Measurements from ENCODE around the gene ZNF32.

ZNF32 gene, protein sequence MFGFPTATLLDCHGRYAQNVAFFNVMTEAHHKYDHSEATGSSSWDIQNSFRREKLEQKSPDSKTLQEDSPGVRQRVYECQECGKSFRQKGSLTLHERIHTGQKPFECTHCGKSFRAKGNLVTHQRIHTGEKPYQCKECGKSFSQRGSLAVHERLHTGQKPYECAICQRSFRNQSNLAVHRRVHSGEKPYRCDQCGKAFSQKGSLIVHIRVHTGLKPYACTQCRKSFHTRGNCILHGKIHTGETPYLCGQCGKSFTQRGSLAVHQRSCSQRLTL

DNA sequence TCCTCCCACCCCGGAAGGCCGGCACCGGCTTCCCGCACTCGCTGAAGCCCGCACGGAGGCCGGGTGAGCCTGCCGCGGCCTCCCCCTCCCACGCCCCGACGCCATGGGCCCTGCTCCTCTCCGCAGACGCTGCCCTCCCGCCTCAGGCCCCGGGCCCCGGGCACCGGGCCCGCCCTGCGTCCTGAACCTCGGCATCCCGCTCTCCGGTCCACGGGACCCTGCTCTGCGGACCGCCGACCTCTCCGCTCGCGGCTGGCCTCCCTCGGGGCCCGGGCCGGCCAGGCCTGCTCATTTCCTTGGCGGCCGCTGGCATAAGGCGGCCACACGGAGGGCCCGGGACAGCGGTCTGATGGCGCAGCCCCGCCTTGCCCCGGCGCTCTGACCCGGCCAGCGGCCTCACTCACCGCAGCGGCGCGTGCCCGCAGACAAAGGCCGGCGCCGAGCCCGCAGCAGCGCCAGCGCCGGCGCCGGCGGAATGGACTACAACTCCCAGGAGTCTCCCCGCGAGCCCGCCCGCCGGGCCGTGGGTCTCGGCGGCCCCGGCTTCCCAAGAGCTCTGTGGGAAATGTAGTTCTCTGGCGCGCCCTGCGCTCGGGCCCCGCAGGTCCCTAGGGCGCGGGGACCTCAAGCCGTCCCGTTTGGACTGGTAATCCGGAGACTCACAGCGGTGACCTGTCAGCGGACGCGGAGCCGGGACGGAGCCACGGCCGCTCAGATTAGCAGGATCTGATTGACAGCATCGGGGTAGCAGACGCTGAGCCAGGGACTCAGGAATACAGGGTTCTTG, at the start of gene ZNF32:
ZNF32 (minus strand) TSS at position 484 of the 787 bp plus-strand sequence. CDS start 2,748 bp downstream, outside the sequence.
- peak; percentile 79 for DNase-seq

DNA sequence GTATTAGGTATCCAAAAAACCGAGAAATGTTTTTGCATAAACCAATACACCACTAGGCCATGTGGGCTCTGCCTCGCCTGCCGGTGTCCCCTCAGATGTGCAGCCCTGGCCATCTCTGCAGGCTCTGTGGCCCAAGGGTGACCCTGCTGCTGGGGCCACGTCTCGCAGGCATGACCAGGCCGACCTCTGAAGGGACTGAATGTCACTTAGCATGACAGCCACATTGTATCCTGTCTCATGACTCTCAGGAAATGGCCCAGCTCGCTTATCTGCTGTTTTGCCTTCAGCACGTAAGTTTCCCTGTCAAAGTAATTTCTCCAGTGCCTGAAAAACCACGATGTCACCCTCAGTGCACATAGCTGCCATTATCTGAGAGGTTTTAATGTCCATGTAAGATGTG, 49.5 kb upstream of the ZNF32 start:
- peak; percentile 4 for DNase-seq

DNA sequence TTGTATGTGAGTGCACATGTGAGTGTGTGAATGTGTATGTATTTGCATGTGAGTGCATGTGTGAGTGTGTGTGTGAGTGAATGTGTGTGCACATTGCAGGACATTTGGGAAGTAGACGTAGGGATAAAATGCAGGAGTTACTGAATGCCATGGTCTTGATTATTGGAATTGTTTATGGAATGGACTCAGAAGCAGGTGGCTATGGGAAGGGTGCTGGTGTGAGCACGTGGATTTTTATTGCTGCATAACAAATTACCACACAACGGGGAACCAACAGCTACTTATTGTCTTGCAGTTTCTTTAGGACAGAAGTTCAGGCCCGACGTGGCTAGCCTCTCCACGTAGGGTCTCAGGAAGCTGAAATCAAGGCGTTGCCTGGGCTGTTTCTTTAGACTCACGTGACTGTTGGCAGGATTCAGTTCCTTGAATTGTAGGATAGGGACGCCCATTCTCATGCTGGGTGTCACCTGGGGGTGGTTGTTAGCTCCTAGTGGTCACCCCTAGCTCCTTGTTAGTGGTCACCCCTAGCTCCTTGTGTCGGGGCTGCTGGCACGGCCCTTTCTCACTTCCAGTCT, 48.3 kb upstream of the ZNF32 start:
- DNase-seq, result no peak

DNA sequence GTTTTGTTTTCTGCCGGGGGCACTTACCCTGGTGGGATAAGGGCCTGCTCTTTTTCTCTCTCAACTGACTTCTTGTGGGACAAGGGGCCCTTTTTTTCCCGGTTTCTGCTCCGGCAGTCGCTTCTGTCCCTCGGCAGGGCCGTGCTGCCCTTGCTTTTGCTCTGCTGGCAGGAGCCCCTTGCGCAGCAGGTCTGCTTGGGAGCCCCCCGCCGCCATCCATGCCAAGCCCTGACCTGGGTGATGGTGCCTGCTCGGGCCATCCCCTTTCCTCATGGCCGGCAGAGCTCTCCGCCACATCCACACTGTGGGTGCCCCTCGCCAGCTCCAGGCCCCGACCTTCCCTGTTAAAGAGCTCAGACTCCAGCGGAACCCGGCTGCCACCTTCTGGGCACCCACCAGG, 47.0 kb upstream of the ZNF32 start:
- DNase-seq, result no peak

DNA sequence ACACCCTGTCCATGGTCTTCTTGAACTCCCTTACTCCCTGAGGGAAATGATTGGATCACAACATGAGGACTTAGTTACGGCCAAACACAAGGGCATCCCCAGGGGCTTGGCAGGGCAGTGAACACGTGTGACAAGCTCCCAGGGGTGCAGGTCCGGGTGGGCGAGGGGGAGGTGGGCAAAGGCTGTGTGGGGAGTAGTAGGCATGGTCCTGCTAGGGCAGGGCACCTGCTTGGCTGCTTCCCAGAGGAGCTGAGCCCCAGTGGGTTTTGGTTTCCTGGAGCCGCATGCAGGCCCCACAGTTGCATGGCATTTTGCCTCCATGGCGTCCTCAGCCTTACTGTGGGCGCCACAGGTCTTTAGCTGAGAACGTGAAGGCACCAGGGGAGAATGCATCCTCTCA, 46.6 kb upstream of the ZNF32 start:
- DNase-seq, result no peak

DNA sequence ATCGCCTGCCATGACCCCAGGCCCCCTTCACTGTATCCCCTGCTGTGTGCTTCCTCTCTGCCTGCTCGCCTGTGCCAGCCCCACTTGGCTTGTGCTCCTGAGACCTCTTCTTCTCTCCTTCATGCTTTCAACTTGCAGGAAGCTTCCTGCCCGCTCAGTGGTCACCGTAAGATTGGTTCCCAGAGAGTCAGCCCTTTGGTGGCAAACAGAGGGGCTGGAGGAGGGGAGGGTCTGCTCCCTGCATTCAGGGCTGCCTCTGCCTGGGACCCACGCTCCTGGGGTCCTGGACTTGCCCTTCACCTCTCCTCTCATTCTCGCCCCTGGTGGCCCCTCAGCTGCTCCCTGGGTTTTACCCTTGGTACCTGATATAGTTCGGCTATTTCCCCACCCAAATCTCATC, 45.8 kb upstream of the ZNF32 start:
- DNase-seq, result no peak

DNA sequence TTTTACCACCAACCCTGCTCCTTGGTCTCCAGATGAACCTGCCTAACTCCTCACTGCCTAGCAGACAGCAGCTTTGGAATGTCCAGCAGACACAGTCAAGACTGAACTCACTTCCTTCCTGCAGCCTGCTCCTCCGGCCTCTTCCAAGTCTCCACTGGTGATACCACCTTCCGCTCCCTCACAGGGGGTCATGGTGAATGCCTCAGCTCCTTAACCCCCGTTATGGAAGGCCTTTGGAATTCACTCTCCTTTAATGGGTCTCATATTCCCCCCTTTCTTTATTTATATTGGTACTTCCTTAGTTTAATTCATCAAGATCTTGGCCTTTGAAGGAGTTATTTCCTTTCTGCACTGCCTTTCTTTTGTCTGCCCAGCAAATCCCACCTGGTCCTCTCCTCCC, 44.9 kb upstream of the ZNF32 start:
- DNase-seq, result no peak

DNA sequence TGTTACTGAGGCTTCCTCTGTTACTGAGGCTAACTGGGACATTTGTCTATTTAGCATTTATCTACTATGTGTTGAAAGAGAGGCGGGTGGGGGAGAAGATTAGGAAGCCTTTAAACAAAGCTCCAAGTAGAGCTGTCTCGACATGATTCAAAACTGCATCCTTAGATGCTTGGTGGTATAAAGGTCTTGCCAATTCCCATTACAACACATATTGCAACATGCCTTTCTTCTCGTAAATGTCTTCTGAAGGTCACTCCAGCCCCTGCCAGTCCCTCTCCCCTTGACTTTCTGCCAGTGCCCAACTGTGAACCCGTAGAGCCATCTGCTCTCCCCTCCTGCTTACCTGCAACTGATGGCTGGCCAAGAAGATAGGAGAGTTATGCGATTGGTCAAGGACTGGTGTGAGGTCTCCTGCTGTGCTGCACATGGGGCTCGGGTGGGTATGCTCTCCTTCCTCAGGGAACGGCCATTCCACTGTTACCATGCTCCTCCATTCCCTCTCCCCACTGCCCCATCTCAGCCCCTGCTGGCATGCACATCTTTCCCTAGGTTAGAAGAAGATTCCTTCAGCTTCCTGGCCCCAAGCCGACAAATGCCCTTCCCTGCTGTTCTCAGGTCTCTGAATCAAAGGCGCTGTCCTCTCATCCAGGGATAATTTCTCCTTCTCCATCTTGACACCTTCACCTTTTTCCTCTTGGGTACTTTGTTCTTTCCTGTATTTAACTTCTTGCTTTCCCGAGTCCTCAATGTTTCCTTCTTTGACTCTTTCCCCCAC, 43.6 kb upstream of the ZNF32 start:
- DNase-seq, result no peak

DNA sequence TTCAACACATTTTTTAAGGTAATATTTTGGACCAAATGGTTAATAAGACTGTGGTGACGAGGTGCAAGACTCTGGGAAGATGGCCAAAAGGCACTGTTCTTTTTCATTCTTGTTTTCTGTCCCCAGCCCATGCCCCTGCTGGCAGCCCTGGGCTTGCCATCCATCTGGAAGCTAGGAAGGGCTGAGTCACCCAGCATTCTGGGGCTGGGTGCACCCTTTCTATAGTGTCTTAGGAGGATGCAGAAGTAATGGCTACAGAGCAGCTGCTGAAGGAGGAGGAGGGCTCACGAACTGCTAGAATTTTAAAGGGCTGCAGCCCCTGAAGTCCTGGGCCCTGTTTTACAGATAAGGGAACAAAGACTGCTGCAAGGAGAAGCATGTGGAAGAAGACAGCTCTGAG, 42.8 kb upstream of the ZNF32 start:
- no peak for DNase-seq

DNA sequence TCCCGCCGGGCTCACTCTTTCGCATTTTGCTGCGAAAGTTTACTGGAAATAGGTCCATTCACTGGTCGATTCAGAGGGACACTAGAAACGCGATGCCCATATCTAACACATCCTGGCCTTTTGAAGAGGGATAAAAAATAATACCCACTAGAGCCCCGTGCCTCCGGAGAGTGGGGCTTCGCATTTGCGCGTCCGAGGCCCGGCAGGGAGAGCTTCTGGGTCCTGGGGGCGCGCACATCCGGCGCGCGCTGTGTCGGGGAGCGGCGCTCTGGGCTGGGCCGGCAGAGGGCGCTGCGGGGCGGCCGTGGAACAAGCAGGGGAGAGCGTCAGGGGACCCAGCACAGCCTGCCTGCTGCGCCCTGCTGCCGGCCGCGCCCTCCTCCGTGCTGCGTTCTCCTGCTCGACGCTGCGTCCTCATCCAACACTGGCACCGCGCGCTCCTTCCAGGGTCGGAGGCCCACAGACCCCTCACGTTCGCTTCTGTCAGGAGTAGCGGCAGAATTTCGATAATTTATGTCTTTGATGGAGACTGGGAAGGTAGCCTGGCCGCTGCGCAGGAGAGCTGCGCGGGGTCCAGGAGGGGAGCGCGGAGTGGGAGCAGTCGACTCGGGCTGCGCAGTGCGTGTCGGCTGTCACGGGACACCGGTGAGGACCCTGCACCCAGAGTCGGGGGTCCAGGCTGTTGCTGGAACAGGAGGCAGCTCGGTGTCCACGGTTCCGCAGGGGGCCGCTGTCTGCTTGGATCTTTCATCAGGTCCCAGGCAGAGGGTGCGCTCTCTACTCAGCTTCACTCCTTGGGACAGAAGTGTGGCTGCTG, 41.5 kb upstream of the ZNF32 start:
- peak; percentile 79 for DNase-seq

DNA sequence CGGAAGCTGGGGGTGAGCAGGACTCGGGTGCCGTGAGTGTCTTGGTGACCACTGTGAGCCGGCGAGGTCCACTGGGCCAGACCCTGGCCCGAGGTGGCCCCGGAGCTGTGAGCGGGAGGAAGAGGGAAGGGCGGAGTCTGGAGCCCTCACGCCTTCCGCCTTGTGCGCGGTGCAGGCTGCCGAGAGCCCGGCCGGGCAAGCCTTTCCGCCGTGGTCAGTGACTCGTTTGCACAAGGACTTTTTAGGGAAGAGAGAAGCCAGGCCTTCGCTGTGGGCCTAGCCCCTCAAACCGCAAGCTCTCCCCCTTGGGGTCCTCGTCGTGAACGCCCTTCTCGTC, 40.9 kb upstream of the ZNF32 start:
- peak; percentile 53 for DNase-seq

DNA sequence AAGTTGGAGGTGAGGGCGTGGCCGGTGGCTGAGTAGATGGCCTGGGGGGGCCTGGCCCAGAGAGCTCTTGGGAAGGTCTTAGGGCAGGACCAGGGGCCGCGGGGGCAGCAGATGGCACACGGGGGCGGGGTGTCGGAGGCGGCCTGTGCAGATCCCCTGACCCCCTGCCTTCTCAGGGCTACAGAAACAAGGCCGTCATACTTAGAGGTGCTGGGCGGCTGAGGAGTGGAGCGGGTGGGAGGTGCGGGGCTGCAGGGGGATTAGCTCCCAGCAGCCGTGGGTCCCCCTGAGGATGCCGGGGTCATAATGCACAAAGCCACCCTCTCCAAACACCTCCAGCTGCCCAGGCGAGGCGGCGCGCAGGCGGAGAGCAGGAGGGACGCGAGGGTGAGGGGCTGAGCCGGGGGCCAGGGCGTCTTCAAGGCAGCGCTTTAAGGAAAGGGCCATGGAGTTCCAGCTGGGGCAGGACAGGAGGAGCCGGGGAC, 40.4 kb upstream of the ZNF32 start:
- no peak for DNase-seq

DNA sequence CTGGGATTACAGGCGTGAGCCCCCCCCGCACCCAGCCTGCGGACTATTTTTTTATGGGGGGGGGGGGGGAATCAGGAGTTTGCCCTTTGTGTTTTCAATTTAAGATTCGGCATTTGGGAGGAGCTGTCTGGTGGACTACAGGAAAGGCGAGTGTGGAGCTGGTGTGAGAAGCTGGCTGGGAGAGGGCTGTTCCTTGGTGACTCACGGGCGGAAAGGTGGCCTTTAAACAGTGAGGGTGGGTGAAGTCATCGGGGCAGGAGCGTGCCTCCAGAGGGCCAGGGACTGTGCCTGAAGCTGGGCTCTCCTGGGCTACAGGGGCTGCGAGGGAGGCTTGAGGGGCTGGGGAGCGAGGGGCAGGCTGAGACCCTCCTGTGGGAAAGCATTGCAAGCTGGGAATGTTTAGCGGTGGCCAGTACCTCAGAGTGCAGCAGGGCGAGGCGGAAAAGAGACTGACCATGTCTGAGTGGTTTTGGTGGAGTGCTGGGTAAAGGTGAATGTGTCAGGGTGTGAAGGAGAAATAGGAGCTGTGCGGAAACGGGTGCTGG, 39.7 kb upstream of the ZNF32 start:
- DNase-seq, result no peak

DNA sequence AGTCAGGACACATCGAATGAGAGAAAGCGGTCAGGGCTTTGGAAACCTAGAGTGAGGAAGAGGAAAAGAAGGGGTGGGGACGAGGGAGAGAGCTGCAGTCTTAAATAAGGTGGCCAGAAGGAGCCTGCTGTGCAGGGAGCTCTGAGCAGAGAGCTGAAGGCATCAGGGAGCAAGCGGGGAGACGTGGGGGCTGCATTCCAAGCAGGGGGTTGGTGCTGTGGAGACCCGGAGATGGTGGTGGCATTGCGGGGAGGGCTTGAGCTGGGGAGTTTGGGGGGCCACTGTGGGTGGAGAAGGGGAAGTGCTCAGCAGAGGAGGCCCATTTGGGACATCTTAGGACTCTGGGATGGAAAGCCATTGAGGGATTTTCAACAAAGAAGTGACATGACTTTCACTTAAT, 38.7 kb upstream of the ZNF32 start:
- DNase-seq, result no peak

DNA sequence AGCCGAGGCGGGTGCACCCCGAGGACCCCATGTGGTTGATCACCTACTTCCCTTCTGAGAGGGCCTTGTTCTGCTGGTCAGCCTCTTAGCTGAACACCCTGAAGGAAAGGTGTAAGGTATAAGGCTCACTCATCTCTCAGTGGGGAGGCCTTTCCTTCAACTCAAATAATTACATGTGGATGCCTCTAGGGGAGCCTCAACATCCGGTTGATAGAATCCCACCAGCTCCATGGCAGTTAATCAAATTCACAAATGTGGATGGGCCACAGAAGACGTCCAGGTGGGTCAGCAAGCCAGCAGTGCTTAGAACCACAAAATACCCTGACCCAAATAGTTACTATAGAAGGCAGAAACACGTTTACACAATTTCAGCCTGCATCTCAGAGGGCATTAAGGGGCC, 37.7 kb upstream of the ZNF32 start:
- no peak for DNase-seq

DNA sequence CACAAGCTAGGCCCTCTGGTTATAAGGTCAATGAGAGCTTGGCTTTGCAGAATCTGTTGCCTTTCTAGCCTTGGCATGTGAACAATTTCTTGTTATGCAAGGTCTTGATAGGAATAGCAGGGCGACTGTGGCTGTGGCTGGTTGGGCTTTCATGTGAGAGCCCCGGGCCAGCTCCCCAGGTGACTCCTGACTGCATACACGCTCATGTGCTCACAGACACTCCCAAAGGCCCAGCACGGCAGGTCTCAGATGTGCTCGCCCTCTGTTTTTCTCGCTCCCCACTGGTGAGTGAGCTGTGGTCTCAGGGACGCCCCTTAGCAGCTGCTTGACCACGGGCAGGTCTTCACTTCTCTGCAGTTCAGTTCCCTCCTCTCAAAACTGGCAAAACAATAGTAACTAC, 37.1 kb upstream of the ZNF32 start:
- no peak for DNase-seq

DNA sequence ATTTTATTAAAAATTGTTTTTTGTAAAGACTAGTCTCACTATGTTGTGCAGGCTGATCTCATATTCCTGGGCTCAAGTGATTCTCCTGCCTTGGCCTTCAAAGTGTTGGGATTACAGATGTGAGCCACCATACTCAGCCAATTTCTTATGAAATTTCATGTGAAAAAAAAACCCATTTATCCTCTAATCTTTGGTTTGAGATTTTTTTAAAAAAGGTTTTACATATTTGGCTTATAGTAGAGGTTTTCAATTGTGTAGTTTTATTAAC, 35.5 kb upstream of the ZNF32 start:
- no peak for DNase-seq

DNA sequence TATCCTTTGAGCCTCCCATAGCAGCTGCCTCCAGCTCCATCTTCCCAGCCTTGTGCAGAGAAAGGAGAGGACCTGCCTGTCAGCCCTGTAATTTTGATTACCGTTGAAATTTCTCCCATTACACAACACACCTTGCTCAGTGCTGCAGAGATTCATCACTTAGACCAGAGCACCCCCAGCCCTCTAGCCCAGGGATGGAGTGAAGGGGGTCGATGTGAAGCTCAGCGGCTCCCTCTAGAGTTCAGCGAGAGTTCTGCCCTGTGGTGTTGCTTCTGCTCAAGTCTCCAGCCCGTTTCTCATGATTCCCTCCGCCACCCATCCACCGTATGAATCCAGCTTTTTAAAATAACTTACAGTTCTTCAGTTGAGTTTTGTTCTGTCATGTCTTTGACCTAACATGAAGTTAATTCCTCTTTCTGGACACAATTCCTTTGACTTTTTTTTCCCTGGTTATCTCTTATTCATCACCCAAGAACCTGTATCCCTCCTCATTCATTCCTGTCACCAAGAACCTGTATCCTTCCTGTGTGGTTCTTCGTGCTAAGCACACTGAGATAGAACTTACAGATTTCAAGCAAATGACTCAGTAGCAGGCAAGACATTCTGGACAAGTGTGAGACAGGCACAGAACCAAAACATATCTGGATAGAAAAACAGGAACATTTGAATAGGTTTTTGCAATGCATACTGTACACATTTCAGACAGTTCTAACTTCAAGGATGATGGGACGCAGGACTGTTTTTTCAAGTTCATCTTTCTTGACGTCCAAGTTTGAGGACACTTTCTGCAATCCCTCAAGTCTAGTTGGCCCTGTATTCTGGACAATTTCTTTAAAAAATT, 35.0 kb upstream of the ZNF32 start:
- DNase-seq, result peak; percentile 20

DNA sequence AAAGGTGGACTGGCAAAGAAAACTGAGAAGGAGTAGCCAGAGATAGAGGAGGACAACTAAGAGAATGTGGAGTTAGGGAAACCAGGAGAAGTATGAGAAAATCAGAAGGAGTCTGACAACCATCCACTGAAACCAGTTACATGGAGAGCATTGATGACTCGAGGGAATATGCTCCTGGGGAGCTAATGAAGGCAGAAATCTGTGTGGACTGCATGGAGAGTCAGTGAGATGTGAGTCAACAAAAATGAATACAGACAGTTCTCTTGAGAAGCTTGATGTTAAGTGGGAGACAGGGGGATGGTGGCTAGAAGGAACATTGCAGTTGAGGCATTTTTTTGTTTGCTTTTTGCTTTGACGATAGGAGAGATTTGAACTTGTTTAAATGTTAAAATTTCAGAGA, 34.3 kb upstream of the ZNF32 start:
- no peak for DNase-seq

DNA sequence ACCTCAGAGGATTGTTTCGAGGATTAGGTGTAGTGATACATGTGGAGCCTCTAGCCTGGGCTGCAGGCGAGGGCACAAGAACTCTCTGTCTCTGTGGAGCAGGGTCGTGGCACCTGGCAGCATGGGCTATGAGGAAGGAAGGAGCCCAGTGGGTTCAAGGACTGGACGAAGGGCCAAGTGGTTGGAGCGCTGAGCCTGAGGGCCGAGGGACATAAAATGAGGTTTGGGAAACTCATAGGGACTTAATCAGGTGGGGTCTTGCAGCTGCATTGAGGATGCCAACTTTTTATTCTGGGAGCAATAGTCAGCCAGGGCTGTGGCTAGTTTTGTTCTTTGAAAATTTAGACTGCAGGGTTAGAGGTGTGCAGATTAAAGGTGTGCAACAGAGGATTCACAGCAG, 33.0 kb upstream of the ZNF32 start:
- DNase-seq, result no peak

DNA sequence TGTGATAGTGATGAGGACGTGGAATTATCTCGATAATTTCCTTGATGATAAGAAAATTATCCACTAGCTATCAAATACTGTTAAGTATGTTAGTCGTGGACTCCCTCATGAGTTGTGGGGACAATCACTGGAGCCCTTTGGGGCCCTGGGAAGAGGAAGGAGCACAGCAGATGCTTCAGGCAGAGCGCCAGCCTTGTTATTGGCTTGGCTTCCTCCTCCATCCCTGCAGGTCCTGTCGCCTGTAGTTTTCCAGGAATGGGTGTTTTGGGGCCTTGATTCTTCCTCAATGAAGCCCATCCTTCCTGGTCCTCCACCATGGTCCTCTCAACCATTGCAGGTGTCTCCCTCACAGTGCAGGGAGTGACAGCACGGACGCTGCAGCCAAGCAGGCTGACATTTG, 32.5 kb upstream of the ZNF32 start:
- DNase-seq, result no peak

DNA sequence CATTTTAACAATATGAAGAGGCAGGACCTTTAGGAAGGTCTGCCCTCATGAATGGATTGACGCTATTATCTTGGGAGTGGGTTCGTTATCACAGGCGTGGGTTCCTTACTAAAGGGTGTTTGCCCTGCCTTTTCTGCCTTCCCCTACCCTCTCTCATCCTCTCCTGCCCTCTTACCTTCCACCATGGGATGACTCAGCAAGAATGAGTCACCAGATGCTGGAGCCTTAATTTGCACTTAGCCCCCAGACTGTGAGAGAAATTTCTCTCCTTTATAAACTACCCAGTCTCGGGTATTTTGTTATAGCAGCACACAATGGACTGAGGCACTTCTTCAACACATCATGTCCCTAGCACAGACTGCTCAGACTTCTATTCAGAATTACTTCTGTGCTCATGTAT, 31.4 kb upstream of the ZNF32 start:
- DNase-seq, result peak; percentile 26
